Anterior cingulate cortex (tissue), 58 donors: ENCODE measurements around the gene CDA.

Experiments used
- DNase-seq, 58 donors: peaks; one replicate each; lab custom pipeline; 2025; lab: John Stamatoyannopoulos, UW

The CDA gene

GRCh38 chr1:20612221-20612746 is 23.4 kb downstream of the CDA start:
- DNase-seq: no peak

- DNase-seq: no peak
Observed at GRCh38 chr1:20614131-20614579, 25.3 kb downstream of the CDA start.

- peak in 2 of 58 donors; percentile 16 to 19 for DNase-seq
Observed at GRCh38 chr1:20615946-20616846, 27.3 kb downstream of the CDA start.

GRCh38 chr1:20616847-20617487 is 28.1 kb downstream of the CDA start:
- no peak for DNase-seq

GRCh38 chr1:20618550-20618949 is 29.7 kb downstream of the CDA start:
- no peak for DNase-seq

- no peak for DNase-seq
Observed at GRCh38 chr1:20619999-20620398, 31.1 kb downstream of the CDA start.

GRCh38 chr1:20621012-20621411 is 32.1 kb downstream of the CDA start:
- DNase-seq: no peak

- no peak for DNase-seq
Observed at GRCh38 chr1:20624709-20625108, 35.8 kb downstream of the CDA start.

GRCh38 chr1:20625176-20626097 is 36.5 kb downstream of the CDA start:
- DNase-seq: no peak

GRCh38 chr1:20626098-20626427 is 37.2 kb downstream of the CDA start:
- DNase-seq: no peak

GRCh38 chr1:20626524-20626923 is 37.6 kb downstream of the CDA start:
- no peak for DNase-seq

- no peak for DNase-seq
Observed at GRCh38 chr1:20630729-20631128, 41.8 kb downstream of the CDA start.

GRCh38 chr1:20632386-20632785 is 43.5 kb downstream of the CDA start:
- DNase-seq: no peak

GRCh38 chr1:20633190-20634064 is 44.5 kb downstream of the CDA start, which contains the start of gene PINK1:
PINK1 (plus strand) TSS chr1:20633458; CDS start chr1:20633549, 91 bp downstream.
- peak in 55 of 58 donors; percentile 21 to 81 (median 65) for DNase-seq

GRCh38 chr1:20634065-20634593 is 45.2 kb downstream of the CDA start:
- DNase-seq: peak in 1 of 58 donors; percentile 17

GRCh38 chr1:20634594-20635084 is 45.7 kb downstream of the CDA start:
- peak in 11 of 58 donors; percentile 5 to 28 (median 17) for DNase-seq

GRCh38 chr1:20636785-20637347 is 48.0 kb downstream of the CDA start:
- DNase-seq: no peak

GRCh38 chr1:20640183-20640597 is 51.3 kb downstream of the CDA start:
- DNase-seq: peak in 19 of 58 donors; percentile 3 to 50 (median 17)
